ENCODE data around the gene KLHL22.
A peak's percentile ranks its signal among the peaks of the same experiment; 100 is the strongest.

The KLHL22 gene

GRCh38 chr22:20434264-20434751 lies 61.3 kb downstream of the KLHL22 start:
- DNase-seq (ENCODE audit: low read depth, low spot score), result no peak

GRCh38 chr22:20433686-20434241 lies 61.8 kb downstream of the KLHL22 start:
- no peak for DNase-seq (ENCODE audit: low read depth, low spot score)

DNA sequence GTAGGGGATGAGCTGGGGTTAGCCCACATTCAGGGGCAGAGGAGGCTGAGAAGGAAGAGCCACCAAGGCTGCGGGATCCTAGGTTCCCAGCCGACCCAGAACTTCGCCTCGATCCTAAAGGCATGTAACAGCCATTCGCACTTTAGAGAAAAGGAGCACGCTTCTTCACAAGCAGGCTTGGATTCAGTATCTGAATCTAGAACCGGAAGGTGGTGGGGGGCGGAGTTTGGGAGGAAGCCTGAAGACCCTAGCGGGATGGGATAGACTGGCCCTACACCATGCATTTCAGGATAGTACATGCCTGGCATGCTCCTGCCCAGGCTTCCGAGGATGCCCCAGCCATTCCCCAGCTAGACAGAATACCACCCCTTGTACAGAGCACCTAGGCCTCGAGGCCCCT lies 62.4 kb downstream of the KLHL22 start:
- DNase-seq (ENCODE audit: low read depth, low spot score), result no peak

DNA sequence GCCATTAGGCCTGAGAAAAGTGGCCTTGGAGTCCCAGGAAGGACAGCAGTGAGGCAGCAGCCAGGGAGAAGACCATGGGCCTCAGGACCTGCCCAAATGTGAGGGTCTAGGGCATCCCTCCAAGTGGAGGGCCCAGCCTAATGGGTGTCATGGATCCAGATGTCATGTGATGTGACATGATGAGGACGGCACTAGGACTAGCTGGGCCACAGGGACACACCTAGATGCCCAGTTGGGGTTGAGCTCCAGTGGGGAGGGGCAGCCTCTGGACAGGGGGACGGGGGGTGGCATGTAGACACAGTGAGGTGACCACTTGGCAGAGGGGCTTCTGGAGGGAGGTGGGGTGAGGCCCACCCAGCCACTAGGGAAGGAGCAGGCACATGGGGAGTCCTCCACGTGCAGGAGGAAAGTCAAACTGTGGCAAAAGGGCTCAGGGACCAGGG lies 63.3 kb downstream of the KLHL22 start:
- no peak for DNase-seq (ENCODE audit: low read depth, low spot score)

- no peak for DNase-seq (ENCODE audit: low read depth, low spot score)
These were observed 63.9 kb downstream of the KLHL22 start for GRCh38 chr22:20431511-20432192.

DNA sequence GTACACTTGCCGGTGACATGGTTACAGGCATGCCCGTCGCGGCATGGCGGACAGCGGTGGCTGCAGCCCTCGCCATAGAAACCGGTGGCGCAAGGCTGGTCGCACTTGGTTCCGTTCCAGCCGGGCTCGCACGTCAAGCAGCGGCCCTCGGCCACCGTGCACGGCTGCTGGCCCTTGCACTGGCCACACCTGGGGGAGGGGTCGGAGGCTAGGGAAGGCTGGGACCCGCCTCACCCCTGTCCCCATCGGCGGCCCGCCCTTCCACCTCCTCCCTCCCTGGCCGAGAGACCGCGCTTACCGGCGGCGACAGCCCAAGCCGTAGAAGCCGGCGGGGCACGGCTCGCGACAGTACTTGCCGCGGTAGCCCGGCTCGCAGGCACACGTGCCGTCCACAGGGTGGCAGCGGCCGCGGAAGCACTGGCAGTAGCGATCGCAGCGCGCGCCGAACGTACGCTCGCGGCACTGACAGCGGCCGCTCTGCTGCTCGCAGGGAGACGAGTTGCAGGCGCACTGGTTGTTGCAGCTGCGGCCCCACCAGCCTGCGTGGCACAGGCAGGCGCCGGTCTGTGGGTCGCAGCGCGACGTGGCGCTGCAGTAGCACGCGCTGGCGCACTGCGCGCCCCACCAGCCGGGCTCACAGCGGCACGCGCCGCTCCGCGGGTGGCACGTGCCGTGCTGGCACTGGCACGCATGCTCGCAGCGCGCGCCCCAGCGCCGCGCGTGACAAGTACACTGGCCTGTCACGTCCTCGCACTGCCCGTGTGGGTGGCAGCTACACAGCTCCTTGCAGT lies 64.7 kb downstream of the KLHL22 start:
- DNase-seq (ENCODE audit: low read depth, low spot score), result no peak

DNA sequence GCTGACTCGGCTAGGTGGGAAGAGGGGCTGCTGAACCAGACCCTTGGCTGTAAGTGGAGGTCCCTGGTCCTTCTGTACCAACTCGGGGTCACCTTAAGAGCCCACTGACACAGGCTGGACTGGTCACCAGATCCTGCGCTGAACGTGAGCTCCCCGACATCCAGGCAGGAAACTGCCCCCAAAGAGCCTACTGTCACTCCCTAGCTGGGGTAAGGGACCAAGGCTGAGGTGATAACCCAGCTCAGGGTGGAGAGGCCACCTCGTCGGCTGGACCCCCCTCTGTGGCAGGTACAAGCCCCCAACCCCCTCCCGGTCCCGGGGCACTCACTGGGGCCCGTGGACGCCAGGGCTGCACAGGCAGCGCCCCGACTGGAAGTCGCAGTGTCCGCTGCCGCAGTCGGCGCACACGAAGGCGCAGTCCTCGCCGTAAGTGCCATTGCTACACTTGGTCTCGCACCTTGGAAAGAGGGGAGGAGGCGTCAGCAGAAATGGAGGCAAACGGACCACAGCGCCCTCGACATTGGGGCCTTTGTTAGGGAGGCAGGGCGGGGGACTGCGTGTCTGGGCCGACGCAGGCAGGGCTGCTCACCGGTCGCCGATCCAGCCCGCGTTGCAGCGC lies 65.4 kb downstream of the KLHL22 start:
- no peak for DNase-seq (ENCODE audit: low read depth, low spot score)

GRCh38 chr22:20429254-20430100 lies 66.1 kb downstream of the KLHL22 start:
- DNase-seq (ENCODE audit: low read depth, low spot score), result peak; percentile 46

GRCh38 chr22:20428496-20429253 lies 66.9 kb downstream of the KLHL22 start:
- no peak for DNase-seq (ENCODE audit: low read depth, low spot score)

GRCh38 chr22:20427945-20428417 lies 67.6 kb downstream of the KLHL22 start:
- no peak for DNase-seq (ENCODE audit: low read depth, low spot score)

GRCh38 chr22:20427104-20427944 lies 68.3 kb downstream of the KLHL22 start:
- no peak for DNase-seq (ENCODE audit: low read depth, low spot score)

- DNase-seq (ENCODE audit: low read depth, low spot score), result no peak
These were observed 69.4 kb downstream of the KLHL22 start for GRCh38 chr22:20426259-20426615.

DNA sequence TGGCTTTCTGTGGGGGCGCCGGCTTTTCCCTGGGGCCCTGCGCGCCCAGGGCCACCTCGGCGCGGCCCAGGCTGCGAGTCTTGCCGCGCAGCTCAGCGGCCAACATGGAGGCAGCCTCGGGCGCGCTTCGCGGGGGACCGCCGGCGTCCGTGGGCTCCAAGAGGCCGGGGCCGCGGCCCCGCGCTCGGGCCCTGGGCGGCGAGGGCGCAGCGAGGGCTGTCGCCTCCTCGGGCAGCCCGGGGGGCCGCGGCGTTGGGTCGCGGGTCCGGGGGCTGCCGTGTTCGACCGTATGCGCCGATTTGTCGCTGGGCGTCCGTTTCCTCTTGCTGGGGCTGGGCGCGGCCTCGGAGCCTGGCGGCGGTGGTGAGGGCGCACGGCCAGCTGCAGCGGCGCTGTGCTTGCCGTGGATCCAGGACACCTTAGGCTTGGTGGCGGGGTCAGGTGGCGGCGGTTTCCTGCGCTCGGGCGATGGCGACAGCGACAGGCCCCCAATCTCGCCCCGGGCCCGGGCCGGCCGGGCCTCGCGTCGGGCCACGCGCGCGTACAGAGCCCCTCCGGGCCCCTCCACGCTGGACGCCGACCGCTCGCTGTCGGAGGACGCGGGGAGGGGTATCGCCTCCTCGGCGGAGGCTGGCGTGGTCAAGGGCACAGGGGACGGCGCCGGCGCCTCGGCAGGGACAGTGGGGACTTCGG lies 69.9 kb downstream of the KLHL22 start:
- no peak for DNase-seq (ENCODE audit: low read depth, low spot score)

DNA sequence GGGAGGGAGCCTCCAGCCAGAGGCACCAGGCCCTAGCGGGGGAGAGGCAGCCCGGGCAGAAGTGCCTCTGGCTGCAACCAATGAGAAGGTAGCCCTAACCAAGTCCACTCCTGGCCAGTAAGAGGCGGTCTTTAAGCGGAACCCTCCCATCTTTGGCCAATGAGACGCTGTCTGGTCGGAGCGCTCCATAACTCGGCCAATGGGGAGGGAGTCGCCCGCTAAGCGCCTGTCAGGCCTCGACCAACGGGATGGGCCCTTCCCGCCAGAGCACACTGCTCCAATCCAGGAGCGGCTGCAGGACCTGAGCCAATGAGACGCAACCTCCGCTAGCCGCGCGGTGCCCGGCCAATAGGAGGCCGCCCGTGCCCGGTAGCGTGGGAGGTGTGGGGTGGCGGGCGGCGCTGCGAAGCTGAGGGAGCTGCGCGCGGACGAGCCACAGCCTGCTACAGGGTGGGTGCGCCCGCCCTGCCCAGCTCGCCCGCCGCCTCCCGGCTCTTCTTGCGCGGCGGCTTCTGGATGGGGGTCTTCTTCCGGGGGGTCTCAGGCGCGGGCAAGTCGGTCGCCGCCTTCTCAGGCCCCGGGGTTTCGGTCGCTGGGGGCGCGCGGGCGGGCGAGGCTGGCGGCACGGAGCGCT lies 70.5 kb downstream of the KLHL22 start:
- DNase-seq (ENCODE audit: low read depth, low spot score), result no peak

GRCh38 chr22:20424568-20424931 lies 71.0 kb downstream of the KLHL22 start:
- DNase-seq (ENCODE audit: low read depth, low spot score), result no peak

DNA sequence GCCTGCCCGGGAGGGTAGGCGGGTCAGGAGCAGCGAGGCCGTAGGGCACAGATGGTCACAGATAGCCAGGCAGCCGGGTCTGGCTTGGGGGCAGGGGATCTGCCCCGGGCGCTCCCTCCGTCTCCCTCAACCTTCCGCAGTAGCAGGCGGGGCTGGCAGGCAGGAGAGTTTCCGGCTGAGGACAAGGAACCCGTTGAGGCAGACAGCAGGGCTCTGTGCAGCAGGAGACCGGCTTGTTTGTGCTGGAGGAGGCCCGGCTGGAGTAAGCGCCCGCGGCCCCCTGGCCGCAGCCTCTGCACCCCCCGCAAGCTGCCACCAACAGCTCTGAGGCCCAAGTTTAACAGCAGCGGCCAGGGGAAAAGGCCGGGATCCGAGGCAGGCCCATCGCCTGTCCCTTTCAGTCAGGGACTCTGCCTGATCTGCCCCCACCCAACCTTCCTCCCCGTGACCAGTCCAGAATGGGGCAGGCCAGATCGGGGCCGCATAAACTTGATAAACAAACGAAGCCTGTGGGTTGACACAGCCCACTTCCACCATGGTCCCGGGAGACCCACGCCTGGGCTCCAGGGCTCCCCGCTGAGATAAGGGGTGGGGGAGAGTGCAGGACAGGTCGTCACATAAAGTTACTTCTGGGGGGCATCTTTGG lies 71.6 kb downstream of the KLHL22 start:
- no peak for DNase-seq (ENCODE audit: low read depth, low spot score)

- no peak for DNase-seq (ENCODE audit: low read depth, low spot score)
These were observed 72.3 kb downstream of the KLHL22 start for GRCh38 chr22:20423008-20423905.
